ENCODE data around the gene C11orf52.

C11orf52 gene

DNA sequence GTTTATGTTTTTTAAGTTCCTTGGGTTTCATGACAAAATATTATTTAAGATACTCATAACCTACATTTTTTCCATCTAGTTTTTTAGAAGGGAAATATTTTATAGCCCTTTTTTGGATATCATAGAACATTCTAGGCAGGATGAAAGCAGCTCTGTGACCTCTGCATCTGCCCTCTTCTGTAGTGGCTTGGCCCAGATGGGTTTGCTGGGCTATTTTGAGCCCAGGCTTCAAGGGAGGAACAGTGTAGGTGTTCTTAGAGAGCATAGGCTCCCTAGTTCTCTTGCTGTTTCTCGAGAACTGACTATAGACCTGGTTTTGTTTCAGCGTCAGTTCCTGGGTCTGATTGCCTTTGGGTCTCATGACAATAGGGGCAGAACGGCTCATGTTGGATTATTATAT lies 50.6 kb downstream of the C11orf52 start:
- Mint-ChIP-seq H3K4me1 (peaks cover 7% of the 10 kb centered on the region), H3K4me3 (no peak overlapping the region), H3K27me3 (no peaks in the 10 kb centered on the region), H3K9me3 (no peaks in the 10 kb centered on the region), H3K36me3 (no peaks in the 10 kb centered on the region), H3K27ac (no peak overlapping the region)
- no peak for ATAC-seq

DNA sequence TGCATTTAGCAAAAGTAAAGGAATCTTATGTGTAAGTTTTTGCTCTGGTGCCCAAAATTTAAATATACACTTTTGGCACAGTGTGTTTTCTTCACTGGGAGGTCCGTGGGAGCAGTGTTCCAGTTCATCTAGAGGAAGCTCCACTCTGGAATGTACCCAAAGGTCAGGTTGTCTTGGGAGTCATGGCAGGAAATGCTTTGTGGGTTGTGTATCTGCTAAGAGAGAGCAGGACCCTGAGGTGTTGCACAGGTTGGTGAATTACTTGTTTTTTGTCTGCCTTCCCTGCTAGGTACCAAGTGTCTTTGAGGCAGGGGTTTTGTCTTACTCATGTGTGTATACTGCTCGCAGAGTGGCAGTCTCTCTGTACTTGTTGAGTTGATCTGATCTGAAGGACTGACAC lies 55.7 kb downstream of the C11orf52 start:
- Mint-ChIP-seq H3K4me1 (peaks cover 15% of the 10 kb centered on the region), H3K27ac (no peak overlapping the region), H3K9me3 (no peaks in the 10 kb centered on the region), H3K36me3 (no peaks in the 10 kb centered on the region), H3K4me3 (no peak overlapping the region), H3K27me3 (peaks cover 31% of the 10 kb centered on the region)
- no peak for ATAC-seq

DNA sequence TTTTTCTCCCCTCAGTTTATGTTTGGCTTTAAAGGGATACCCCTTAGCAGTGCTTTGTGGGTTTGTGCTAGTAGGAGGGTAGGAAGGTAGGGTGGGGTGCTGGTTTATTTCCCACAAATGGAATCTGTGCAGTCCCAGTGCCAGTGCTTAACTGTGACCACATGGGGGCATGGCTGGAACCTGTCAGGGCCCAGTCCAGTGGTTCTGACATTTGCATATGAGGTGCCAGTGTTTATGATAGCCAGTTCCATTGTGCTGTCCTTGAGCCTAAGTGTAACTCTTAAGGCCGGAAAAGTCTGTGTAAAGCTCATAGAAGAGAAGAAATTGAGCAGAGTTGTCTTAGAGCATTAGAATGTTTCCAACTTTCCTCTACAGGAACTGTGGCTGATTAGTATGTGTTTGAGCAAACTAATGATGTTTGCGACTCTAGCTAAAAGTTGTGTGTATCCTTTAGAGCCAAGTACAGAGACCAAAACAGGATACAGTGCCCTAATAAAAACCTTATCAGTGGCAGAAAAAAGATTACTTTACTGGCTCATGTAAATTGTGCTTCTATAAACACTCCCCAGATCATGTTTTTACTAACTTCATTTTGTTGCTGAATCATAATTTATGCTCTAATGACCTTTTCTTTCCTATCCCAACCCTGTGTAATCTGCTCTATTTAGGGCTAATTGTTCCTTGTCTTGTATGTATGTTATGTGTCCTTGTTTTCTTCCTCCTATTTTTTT lies 56.5 kb downstream of the C11orf52 start:
- Mint-ChIP-seq H3K4me3 (no peak overlapping the region), H3K9me3 (no peaks in the 10 kb centered on the region), H3K36me3 (no peaks in the 10 kb centered on the region), H3K4me1 (peaks cover 15% of the 10 kb centered on the region), H3K27me3 (peaks cover 39% of the 10 kb centered on the region), H3K27ac (no peak overlapping the region)
- ATAC-seq, result no peak

DNA sequence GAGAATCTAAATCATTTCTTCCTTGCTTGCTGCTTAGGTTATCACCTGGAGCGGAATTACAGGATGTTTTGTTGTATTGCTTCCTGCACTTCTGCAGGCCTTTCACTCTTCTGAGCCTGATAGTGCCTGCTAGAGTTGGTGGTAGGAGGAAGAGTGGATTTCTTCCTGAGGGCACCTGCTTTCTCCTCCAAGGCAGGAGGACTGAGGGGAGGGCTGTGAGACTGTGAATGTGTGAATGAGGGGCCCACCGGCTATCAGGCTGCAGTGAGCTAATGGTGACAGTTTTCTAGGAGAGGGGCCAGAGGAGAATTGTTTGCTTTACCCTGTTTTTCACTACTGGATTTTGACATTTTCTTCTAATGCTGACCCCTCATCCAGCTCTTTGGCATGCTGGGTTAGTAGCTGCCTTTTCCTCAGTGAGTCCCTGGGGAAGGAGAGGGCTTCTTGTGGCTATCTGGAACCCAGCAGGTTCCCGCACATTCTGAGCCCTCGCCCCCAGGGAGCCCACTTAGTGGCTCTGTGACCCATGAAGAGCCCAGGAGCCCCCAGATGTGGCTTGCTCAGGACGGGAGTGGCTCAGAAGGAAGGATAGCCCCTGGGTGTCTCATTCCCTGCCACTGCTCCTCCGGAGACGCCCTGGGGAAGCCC lies 57.5 kb downstream of the C11orf52 start:
- no peak for ATAC-seq
- Mint-ChIP-seq H3K4me3 (no peak overlapping the region), H3K27me3 (peaks cover 42% of the 10 kb centered on the region), H3K36me3 (no peaks in the 10 kb centered on the region), H3K4me1 (peaks cover 15% of the 10 kb centered on the region), H3K27ac (no peak overlapping the region), H3K9me3 (no peaks in the 10 kb centered on the region)
